Effector CD4-positive, alpha-beta T cell (primary cell): ENCODE data around the gene MGLL.

Experiments used
- DNase-seq: peaks from one replicate; pipeline ENCODE4 v3.0.0-alpha.2; 2020

MGLL gene

DNA sequence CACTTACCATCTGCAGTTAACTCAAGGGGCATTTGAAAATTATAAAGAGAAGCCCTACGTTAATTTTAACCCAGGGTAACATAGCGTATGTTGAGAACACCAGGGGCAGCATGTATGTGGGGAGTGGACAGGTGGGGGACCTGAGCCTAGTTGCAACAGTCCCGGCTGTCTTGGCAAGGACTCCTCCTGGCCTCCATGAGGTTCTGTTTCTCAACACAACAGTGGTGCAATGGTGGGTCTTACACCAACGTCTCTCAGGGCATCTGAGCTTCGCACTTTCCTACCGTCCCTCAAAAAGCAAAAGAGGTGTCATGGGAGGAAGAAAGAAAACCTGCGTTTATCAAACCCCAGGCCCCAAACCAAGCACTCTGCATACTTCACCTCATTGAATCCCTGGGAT is 50.6 kb downstream of the MGLL start:
- DNase-seq: no peak

DNA sequence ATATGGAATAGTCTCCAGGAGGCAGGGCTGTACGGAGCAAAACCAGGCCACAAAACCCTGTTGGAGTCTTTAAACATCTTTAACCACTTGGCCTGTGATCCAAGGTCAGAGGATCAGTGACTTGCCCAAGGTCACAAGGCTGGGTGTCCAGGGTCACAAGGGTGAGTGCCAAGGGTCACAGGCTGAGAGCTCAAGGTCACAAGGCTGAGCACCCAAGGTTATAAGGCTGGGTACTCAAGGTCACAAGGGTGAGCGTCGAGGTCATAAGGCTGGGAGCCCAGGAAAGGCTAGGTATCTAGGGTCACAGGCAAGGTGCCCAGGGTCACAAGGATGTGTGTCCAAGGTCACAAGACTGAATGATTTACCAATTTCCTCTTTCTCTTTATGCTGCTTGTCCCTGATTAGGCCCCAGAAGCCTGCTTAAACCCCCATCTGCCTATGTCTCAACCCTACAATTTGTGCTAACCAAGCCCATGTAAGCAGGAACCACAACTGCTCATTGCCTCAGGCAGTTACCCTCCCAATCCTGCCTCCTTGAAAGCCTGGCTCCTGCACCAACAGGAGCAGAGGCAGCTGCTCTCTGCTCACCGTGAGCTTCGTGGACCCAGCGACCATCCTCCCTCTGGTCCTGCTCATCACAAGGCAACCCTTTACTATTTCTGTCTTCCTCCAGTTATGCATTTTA is 51.5 kb downstream of the MGLL start:
- DNase-seq: no peak

DNA sequence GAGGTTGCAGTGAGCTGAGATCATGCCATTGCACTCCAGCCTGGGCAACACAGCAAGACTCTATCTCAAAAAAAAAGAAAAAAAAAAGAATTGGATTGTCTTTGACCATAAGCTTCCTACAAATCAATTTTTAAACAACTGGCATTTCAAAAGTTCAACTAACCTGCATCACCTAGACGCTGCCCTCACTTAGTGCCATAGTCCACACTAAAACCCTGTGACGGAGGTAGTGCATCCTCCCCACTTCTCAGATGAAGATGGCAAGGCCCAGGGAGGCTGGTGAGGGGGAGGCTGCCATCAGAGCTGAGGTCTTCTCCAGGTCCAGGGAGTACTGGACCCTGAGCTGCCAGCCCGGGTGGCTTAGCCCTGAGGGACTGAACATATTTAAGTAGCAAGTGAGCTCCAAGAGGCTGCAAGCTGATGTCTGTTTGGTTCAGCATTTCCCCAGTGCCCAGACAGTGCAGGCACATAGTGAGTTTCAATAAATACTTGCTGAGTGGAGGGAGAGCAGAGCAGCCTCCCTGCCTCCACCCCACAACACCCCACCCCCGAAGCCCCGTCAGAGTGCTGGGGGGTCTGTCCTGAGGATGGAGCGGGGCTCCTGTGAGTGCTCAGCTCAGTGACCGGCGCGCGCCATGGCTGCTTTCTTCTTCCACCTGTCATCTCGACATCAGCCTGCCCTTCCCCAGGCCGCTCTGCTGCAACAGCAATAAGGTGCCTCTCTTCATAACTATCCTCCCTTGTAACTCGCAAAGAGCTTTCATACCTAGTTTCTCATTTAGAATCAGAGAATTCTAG is 52.8 kb downstream of the MGLL start:
- DNase-seq: no peak

DNA sequence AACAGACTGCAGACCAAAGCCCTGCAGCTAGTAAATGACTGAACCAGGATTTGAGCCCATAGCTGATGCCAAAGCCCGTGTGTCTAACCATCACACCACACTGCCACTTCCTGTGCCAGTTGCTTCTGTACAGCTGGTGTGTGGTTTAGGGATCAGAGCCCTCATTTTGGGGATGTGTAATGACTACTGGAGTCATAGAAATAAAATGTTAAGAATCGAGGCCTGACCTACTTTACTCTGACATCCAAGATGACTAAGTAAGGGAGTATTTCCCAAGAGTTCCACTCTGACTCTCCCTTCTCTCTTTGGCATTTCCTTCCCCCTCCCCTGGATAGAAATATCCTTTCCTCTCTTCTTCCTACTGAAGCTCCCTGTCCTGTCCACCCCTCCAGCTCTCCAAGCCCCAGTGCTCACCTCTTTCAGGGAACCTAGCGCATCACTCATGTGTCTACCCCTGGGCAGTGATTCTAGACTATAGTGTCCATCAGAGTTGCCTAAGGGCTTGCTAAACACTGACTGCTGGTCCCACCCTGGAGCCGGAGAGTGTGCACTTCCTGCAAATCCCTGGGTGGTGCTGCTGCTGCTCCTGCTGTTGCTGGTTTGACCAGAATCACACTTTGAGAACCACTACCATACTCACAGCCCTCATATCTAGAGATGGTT is 53.8 kb downstream of the MGLL start:
- no peak for DNase-seq

DNA sequence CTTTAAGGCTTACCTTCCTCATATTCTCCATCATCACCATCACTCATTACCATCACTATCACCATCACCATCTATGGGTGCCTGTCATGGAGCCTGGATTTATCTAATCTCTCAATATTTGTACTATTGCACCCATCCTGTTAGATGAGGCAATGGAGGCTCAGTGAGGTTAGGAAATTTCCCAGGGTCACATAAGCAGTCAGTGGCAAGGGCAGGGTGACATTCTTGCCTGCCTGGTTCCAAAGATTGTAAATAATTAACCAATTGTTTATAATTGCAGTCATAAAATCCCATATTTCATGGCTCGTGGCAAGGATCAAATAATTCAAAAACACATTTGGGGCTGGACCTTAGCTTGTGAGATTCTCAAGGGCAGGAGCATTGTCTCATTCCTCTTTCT is 55.2 kb downstream of the MGLL start:
- DNase-seq: no peak

DNA sequence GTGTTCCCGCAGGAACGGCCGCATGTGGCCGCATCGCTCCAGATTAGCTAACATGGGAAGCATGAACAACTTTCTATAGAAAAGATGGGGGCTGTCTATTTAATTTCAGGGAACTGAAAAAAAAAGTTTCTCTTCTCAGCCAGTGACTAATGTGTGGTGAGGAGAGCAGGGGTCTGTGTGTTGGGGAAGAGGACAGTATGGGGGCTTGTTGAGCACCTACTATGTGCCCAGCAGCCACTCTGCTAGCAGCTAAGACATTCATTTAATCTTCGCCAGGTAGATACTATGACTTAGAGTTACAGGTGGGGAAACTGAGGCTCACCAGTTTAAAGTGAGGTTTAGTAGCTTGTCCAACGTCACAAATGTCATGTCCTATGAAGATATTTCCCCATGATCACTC is 56.6 kb downstream of the MGLL start:
- DNase-seq: no peak

DNA sequence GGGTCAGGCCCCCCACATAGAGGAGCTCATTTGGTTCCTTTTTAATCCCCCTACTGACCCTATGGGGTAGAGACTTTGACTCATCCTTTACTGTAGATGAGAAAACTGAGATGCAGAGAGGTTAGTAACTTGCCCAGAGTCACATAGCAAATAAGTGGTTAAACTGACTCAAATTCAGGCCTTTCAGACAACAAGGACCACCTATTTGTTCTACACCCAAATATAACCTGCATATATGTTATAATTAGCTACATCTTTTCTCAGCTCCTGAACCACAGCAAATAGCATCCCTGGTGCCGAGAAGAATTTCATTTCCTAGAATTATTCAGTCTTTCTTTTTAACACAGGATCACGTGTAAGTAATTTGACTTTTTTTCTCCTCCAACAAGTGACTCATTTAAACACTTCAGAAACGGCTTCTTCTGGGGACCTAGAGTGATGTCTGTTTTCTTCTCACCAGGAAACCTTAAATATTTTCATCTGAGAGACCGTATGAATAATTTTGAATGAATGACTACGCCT is 57.4 kb downstream of the MGLL start:
- no peak for DNase-seq

DNA sequence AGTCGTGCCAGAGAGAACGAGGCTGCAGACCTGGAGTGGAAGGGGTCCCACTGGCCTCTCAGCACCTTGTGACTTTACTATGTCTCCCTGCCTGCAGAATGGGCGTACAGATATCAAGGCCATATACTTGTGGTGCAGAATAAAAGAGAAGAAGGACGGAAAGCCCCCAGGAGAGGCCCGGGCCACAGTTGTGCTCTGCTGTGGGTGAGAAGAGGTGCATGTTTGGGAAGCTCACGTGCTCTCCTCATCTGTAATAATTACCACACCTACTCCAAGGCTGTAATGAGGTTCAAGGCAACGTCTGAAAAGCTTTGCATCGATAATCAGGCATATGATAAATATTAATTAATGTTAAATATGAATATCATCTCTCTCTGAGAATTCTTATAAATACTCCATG is 58.0 kb downstream of the MGLL start:
- no peak for DNase-seq

DNA sequence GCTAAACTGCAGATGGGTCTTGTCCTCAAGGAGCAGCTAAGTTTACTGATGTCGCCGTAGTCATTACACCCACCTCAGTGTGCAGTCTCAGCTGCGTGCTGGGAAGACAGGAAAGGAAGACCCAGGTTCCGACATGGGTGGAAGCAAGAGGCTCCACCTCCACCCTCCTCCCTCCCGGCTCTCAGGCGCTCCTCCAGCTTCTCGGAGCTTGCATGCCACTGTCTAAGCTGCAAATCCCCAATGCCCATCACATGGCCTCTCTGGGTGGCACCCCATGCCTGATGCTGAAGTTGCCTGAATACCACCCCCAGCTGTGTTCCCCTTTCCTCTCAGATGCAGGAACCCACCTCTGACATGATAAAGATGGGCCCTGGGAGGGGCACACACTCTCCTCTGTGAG is 58.5 kb downstream of the MGLL start:
- DNase-seq: no peak

DNA sequence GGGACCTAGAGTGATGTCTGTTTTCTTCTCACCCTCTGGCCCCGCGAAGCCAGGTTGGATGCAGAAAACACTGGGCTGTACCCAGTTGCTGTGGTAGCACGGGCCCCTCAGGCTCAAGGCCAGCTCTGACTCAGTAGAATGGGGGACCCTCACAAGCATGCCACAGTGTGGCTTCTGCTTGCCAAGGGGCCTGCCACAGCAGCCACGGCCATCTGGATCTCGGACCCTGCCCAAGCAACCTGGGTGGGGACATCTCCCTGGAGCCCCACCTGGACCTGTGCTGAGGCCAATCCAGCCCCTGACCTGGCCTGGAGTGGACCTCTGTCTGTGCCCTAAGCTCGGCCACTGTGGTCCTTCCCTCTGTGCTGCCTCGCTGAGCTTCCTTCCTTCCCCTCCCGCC is 59.0 kb downstream of the MGLL start:
- DNase-seq: no peak

DNA sequence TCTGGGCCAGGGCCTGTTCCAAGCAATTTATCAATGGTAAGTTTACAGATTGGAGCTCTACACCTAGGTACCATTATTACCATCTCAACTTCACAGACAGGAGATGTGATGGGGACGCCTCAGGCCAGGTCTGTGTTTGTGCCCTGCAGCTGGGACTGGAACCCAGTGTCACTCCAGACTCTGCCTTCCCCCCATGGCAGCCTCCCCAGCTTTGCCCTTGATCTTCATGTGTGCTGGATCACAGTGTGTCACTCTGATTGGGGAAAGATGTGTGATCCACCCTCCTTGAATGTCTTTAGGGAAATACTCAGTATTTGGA is 59.6 kb downstream of the MGLL start:
- DNase-seq: no peak

DNA sequence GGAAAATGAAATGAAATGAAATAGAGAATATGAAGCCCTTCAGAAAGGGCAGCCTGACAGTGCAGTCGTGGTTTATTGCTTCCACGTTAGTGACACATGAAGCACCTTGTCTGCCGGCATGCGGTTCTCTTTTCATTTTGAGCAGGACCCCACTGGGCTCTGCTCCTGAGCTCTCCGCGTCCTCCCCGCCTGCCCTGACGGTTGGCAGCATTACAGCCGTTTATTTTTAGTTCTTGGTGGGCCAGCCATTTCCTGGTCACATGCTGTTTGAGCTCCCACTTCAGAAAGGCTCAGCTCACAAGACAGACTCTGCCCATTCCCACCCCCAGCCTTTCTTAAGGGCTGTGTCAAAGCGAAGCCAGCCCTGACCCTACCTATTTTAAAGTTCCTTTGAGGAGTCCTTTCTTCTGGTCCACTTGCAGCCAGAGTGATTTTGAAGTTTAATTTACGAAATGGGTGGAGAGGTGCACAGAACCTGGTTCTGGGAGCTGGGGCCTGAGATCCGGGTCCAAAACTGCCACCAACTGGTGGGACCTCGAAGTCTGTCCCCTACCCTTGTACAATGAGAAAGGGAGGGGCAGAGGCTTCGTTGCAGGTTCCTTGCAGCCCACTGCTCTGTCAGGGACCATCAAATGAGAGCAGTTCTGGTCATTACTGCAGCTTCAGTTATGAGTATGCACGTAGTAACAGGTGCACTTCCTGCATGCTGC is 60.1 kb downstream of the MGLL start:
- no peak for DNase-seq

DNA sequence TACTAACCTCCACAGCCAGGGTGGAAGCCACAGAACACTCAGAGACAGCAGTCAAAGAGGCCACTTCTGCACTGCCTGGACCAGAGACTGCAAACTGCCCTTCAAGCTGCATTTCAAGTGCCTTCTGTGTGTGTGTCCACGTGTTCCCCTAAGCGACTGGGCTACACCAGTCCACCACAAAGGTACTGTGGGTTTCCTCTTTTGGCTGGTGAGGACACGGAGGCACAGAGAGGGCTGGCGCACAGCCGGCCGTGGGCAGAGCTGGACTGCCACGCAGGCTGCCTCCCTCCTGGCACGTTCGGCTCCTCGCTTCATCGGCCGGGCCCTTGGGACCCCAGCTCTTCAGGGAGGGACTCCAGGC is 60.9 kb downstream of the MGLL start:
- DNase-seq: no peak

DNA sequence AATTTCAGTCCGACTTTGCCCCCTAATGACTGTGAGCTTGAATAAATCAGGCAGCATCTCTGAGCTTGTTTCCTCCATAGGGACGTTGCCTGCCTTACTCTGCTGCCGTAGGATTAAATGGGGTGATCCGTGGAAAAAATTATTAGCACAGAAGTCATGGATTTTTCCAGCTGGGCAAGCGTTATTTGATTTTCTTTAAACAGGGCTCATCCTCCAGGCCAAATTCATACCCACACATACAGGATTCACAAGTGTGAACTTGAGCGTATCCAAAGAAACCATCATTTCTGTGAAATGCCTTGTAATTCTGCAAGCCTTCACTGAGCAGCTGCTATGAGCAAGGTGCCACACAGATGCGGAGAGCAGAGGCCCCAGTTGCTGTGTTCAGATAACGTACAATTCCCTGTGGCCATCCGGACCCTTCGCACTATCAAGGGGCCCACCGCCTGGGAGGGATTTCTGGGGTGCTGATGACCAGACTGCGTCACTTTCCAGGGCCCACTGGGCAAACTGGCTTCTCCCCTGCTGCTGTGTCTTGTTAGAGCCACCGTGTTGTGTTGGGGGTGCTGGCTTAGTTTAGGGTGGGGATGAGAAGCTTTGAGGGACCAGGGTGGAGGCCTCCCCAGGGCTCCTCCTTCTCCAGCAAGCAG is 61.4 kb downstream of the MGLL start:
- DNase-seq: no peak

DNA sequence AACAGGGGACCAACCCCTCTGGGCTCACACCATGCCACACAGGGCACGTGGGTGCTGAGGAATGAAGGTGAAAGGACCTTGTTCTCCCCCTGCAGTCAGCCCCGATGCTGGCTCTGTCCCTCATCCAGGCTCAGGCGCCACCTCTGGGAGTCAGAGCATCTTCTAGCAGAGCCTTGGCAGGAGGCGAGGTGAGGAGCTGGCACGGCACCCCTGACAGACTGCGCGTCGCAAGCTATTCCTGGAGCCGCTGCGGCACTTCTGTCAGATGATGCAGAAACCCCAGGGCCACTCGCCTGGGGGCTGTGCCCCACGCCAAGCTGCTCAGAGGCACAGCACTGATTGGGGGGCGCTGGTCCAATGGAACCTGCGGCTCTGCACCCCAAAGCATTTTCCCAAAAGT is 62.0 kb downstream of the MGLL start:
- no peak for DNase-seq

DNA sequence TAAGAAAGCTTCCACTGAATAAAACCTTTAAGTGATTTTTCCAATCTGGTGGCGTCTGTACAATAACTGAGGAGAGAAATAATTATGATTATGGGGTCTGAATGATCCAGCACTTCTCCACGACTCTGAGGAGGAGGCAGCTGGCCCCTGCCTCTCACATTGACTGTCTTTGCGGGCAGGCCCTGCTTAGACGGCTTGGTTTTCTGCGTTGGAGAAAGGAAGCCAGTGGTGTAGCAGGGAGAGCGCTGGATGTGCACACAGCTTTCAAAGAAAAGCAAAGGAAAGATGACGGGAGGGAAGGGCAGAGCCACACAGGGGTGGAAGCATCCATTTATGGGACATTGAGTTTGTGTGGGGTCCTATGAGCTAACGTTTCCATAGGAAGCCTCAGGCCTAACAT is 62.5 kb downstream of the MGLL start:
- DNase-seq: no peak

DNA sequence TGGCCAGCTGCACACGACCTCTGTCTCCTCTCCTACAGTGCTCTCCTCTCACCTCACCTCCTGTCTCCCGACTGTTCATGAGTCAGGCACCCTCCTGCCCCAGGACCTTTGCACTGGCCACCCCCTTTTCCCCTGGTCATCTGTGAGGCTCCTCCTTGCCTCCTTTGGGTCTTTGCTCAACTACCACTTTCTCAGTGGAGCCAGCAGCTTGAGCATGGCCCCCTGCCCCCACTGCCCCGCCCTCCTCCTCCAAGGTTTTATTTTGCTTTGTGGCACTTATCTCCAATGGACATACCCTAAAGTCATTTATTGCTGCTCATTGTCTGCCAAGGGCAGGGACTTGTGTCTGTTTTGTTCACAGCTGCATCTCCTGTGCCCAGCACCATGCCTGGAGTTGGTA is 64.3 kb downstream of the MGLL start:
- no peak for DNase-seq

DNA sequence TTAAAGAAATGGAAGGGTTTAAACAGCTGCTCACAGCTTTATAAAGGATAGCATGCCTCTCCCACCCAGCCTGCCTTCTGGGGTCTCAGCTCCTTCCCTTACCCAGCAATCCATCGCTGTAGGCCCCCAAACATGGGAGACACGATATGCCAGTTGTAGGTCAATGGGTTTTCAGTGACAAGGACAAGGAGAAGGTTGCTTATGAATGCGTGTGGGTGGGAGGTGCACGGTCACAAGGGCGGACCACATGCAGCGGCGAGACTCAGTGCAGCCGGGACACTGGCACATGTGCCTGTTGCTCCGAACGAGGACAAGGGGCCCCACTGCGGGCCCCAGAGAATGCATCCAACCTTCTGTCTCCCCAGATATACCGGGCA is 67.0 kb downstream of the MGLL start:
- no peak for DNase-seq

DNA sequence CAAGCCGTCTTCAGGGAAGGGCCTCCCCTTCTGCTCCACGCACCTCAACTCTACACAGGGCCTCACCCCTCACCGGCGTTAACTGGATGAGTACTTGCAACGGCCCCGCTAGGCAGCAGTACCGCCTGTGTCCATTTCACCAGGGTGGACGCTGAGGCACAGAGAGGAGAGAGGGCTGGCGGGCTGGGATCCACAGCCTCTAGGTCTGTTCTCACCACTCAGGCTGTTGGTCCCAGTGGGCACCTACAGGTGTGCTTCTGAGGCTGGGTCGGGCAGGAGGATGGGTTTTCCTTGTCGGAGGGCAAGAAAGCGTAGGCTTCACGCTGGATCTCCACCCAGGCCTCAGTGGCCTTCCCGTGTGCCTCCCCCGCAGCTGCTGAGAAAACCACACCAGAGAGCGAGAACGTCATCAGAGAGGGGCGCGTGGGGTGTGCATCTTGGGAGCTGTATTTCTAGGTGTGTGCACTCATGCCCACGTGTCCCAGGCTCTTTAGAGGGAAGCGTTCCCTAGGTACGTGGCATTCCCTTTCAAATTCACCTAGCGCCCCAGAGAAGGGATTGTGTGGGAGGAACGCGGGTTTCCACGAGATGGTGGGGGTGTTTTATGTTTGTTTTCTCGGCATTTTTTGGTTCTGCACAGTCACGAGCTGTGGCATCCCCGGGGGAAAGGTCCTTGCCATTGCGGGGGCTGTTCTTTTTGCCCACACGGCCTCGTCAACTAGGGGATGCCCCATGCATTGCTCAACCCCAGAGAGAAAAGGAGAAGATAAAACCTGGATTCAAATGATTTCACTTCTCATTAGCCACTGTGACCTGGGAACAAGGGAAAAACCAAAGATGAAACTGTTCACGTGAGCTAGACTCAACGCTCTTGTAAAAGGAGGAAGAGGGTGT is 67.7 kb downstream of the MGLL start:
- DNase-seq: no peak

DNA sequence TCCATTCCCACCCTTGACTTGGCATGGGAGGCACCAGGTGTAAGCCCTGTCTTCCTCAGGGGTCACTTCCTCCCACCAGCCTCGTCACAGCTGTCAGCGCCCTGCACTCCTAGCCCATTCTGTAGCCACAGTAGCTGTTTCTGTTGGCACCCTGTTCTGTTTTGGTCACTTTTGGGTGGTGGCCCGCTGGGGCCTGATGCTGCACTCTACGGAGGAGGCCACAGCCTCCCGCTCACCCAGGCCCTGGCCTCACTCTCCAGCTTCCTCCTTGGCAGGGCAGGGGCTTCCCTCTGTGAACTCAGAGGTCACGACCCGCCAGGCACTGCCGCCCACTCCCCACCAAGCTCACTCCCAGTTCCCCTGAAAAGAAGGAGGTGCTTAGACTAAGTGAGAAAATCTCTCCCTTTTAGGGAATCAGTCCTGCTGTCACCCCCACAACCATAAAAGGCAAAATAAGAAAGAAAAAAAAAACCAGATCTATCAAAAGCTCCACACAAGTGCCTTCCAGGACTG is 68.4 kb downstream of the MGLL start:
- no peak for DNase-seq

DNA sequence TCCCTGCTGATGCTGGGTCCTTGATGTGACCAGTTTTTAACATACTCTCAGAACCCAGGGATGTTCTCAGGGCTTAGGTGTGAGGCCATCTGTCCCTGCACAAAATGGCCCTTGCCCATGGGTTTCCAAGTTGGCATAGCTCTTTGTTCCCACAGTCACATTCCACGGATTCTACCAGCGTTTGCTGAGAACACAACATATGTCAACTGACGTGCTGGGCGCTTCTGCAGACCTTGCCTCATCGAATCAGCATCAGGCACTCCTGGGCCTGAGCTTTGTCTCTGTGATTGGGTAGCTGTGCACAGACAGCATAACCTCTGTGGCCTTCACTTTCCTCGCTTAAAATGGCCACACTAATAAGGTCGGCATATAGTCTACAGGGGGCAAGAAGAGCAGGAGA is 69.0 kb downstream of the MGLL start:
- DNase-seq: no peak

DNA sequence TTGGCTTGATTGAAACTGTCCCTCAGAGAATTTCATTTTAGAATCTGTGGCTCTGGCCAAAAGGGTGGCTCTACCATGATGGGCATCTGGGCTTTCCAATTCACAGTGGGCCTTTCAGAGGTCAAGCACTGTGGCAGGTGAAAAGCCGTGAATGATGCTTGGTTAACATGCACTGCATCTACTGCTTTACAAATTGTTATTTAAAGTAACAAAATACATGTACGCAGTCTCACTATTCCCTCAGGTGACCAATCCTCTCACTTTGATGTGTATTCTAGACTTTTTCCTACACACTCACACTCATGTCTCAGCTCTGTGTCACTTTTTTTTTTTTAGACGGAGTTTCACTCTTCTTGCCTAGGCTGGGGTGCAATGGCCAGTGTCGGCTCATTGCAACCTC is 70.5 kb downstream of the MGLL start:
- DNase-seq: no peak
